Spleen (tissue), 7 donors: ENCODE measurements around the gene CAPZA2.

ENCODE experiments used
- POLR2A ChIP-seq, 3 donors: fragments of 450-650 bp; IDR thresholded peaks; one replicate each; pipeline ENCODE4 v1.5.1; 2017; ENCODE audit warnings: antibody characterized with exemption in 3 of 3, mild to moderate bottlenecking in 1 of 3
- TF ChIP-seq, protein P1 (sequence below), 11 experiments: fragments of 200-600 bp in 7 of 11; fragments of 450-650 bp in 4 of 11; sonication (generic) in 4 of 11; IDR thresholded peaks in 8 of 11; conservative IDR thresholded peaks in 3 of 11; 1 replicate in 7 of 11; 2 replicates in 4 of 11; pipeline versions ENCODE4 v1.4.0 to v1.8.0; 2016 to 2021; ENCODE audit warnings: antibody characterized with exemption in 11 of 11, inconsistent platforms in 4 of 11, mild to moderate bottlenecking in 1 of 11
- donor health status: DM: no; HTN: no; CAD: no; lungs with moderate emphysema.
- donor health status: DM: no; HTN: no; CAD: no.
- donor health status: DM: no; HTN: no; CAD: no.

DNA sequence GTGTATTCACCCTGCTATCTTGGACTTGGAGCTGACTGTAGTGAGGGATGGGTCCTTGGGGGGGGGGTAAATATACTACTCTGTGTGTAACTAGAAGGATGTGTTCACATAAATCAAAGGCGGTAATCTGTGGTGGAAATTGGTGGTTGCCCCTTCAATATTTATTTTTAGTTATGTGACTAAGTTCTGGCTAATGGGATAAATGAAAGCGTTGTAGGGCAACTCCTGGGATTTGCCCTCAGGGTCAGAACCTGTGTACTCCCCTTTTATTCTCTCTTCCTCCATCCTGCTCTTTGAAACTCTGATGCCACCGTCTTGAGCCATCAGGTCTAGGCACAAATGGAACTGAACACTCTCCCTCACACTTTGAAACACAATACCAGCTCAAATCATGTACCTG lies 66.6 kb downstream of the CAPZA2 start:
- TF ChIP-seq, protein P1, sequence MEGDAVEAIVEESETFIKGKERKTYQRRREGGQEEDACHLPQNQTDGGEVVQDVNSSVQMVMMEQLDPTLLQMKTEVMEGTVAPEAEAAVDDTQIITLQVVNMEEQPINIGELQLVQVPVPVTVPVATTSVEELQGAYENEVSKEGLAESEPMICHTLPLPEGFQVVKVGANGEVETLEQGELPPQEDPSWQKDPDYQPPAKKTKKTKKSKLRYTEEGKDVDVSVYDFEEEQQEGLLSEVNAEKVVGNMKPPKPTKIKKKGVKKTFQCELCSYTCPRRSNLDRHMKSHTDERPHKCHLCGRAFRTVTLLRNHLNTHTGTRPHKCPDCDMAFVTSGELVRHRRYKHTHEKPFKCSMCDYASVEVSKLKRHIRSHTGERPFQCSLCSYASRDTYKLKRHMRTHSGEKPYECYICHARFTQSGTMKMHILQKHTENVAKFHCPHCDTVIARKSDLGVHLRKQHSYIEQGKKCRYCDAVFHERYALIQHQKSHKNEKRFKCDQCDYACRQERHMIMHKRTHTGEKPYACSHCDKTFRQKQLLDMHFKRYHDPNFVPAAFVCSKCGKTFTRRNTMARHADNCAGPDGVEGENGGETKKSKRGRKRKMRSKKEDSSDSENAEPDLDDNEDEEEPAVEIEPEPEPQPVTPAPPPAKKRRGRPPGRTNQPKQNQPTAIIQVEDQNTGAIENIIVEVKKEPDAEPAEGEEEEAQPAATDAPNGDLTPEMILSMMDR (IDR thresholded peaks at IDR 0.05 in 8 of 11, conservative IDR thresholded peaks at IDR 0.05 in 3 of 11): no peak
- no peak for TF ChIP-seq POLR2A (IDR thresholded peaks at IDR 0.05)
